Cardiac fibroblast (primary cell): ENCODE results near the gene AFF3.

ENCODE experiments used
- DNase-seq, 2 donors: peaks; one replicate each; pipeline versions ENCODE4 v3.0.0 to v3.0.0-alpha.2; 2010; ENCODE audit warnings: low read depth in 2 of 2
- H3K4me3 ChIP-seq, 2 donors: replicated peaks in 1 of 2; 1 replicate in 1 of 2; 2 replicates in 1 of 2; pipeline ENCODE4 v1.5.1; 2011; ENCODE audit warnings: low read depth in 2 of 2, low read length in 2 of 2, mild to moderate bottlenecking in 2 of 2, moderate library complexity in 1 of 2
- TF ChIP-seq, protein P1 (sequence below): IDR thresholded peaks from one replicate; pipeline ENCODE4 v1.5.1; 2011; ENCODE audit warnings: low read depth, mild to moderate bottlenecking, low read length, inconsistent platforms

Gene AFF3

DNA sequence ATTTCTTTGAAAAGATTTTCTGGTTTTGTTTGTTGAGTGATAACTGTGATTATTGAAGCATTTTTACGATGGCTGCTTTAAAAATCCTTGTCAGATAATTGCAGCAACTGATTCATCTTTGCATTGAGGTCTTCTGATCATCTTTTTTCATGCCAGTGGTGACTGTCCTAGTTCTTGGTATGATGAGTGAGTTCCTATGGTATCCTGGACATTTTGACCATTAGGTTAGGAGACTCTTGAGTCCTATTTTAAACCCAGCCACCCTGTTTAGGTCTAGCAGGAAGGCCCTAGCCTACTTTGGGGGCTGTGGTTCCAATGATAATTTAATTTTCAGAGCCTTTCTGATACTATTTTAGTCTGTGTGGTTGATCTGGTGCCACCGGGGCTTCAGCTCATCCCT is 579.9 kb downstream of the AFF3 start:
- DNase-seq = no peak
- TF ChIP-seq, protein P1, sequence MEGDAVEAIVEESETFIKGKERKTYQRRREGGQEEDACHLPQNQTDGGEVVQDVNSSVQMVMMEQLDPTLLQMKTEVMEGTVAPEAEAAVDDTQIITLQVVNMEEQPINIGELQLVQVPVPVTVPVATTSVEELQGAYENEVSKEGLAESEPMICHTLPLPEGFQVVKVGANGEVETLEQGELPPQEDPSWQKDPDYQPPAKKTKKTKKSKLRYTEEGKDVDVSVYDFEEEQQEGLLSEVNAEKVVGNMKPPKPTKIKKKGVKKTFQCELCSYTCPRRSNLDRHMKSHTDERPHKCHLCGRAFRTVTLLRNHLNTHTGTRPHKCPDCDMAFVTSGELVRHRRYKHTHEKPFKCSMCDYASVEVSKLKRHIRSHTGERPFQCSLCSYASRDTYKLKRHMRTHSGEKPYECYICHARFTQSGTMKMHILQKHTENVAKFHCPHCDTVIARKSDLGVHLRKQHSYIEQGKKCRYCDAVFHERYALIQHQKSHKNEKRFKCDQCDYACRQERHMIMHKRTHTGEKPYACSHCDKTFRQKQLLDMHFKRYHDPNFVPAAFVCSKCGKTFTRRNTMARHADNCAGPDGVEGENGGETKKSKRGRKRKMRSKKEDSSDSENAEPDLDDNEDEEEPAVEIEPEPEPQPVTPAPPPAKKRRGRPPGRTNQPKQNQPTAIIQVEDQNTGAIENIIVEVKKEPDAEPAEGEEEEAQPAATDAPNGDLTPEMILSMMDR = no peak
- H3K4me3 ChIP-seq = no peak overlapping the region

DNA sequence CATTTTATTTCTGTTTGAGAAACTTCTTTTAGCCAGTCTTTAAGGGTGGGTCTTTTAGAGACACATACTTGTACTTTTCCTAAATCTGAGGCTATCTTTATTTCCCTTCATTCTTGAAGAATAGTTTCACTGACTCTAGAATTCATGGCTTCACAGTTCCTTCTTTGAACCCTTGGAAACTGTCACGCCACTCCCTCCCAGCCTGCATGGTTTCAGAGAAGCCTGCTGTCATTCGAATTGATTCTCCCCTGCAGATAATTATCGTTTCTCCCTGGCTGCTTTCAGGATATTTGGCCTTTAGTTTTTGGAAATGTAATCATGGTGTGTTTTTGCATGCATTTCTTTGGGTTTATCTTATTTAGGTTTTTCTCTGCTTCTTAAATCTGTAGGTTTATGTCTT is 580.6 kb downstream of the AFF3 start:
- no peak for DNase-seq
- H3K4me3 ChIP-seq = no peak overlapping the region
- TF ChIP-seq, protein P1 = no peak

GRCh38 chr2:99559075-99559662 is 583.2 kb downstream of the AFF3 start:
- peak; percentile 71 to 76 for DNase-seq
- TF ChIP-seq, protein P1 = peak; percentile 98
- no peak overlapping the region for H3K4me3 ChIP-seq

DNA sequence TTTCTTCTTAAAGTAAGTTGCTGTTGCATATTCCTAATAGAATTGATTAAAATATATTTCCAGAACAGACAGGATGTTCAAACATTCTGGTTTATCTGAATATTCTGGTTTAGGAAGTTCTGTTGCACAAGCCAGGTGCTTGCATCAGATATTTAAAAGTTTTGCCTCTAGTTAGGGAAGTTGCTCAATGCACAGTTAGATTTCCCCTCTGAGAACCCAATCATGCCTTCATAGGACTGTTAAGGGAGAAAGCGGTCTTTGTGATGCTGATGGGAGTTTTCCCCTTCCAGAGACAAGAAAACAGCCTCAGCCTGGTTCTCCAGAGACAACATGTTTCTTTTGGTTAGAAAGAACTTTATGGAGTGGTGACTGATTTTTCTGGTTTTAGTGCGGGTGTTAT is 587.0 kb downstream of the AFF3 start:
- no peak for DNase-seq
- TF ChIP-seq, protein P1 = no peak
- no peak overlapping the region for H3K4me3 ChIP-seq

DNA sequence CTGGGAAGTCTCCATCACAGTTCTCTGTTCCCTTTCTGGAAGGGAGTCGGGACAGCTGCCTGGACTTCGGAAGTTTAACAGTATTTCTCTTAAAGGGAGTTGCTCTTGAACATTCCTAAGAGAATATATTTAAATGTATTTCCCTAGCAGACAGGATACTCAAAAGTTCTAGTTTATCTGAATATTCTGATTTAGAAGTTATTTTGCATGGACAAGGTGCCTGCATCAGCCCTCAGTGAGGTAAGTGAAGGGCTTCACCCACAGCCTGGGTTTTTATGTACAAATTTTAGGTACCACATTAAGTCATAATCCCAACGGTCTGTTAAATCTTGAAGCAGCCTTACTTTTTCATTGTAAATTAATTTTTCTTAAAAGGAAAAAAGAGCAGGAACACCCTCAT is 587.5 kb downstream of the AFF3 start:
- no peak for DNase-seq
- TF ChIP-seq, protein P1 = no peak
- no peak overlapping the region for H3K4me3 ChIP-seq

DNA sequence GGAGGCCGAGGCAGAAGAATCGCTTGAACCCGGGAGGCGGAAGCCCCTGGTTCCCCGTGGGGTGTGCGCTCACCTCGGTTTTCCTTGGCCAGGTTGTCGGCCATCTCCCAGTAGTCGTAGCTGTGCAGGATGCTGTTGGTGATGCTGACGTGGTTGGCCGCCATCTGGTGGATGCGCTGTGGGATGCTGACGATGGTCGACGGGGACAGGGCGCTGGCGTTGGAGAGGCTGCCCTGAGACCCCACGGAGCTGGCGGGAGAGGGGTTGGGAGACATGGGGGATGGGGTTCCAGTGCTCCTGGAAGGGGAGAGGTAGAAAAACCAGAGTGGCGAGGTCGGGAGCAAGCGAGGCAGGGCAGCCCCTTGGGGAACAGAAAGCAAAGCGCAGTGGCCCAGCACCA is 588.2 kb downstream of the AFF3 start:
- TF ChIP-seq, protein P1 = peak; percentile 9
- no peak overlapping the region for H3K4me3 ChIP-seq
- DNase-seq = peak in 1 of 2 donors; percentile 2

DNA sequence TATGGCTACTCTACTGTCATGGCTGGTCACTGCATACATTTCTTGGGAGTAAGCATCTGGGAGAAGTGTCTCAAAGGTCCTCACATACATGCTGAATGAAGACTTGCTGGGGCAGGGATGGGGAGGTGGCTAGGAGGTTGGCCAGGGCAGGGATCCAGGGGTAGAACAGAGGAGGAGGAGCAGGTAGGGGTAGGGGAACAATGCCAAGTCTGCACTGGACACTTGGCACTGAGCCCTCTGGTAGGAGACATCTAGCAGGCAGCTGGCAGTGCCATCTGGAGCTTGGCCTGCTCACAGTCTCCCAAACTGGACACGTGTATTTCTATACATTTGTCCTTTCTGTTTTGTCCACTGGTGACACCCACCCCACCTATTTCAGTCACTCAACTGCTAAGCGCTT is 589.9 kb downstream of the AFF3 start:
- no peak overlapping the region for H3K4me3 ChIP-seq
- TF ChIP-seq, protein P1 = no peak
- no peak for DNase-seq
